Testis (tissue), 2 donors: ENCODE results near the gene XRCC1.

Source experiments
- POLR2A ChIP-seq: fragments of 450-650 bp; IDR thresholded peaks from one replicate; pipeline ENCODE4 v1.6.1; 2017; ENCODE audit warnings: antibody characterized with exemption, mild to moderate bottlenecking, moderate library complexity
- TF ChIP-seq, protein P1 (sequence below), 3 experiments: fragments of 450-650 bp in 2 of 3; fragments of 200-600 bp in 1 of 3; sonication (generic) in 1 of 3; IDR thresholded peaks; one replicate each; pipeline ENCODE4 v1.5.1; 2016 to 2019; ENCODE audit warnings: antibody characterized with exemption in 3 of 3, mild to moderate bottlenecking in 2 of 3, moderate library complexity in 1 of 3

DNA sequence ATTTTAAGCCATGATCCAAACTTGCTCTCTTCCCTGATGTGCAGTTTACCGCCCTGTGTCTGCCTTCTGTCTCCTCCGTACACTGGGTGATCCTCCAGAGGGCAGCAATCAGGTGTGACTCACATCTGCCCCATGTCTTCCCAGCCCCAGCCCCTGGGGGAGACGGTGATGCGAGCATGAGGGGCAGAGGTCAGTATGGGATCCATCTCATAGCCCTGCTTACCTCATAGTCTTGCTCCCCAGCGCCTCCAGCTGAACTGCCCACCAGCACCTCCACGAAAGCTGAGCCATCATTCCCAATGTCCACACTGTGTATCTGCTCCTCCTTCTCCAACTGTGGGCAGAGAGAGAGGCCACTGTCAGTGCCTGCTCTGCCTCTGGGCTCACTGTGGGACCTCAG, 14.6 kb downstream of the XRCC1 start:
- TF ChIP-seq, protein P1, sequence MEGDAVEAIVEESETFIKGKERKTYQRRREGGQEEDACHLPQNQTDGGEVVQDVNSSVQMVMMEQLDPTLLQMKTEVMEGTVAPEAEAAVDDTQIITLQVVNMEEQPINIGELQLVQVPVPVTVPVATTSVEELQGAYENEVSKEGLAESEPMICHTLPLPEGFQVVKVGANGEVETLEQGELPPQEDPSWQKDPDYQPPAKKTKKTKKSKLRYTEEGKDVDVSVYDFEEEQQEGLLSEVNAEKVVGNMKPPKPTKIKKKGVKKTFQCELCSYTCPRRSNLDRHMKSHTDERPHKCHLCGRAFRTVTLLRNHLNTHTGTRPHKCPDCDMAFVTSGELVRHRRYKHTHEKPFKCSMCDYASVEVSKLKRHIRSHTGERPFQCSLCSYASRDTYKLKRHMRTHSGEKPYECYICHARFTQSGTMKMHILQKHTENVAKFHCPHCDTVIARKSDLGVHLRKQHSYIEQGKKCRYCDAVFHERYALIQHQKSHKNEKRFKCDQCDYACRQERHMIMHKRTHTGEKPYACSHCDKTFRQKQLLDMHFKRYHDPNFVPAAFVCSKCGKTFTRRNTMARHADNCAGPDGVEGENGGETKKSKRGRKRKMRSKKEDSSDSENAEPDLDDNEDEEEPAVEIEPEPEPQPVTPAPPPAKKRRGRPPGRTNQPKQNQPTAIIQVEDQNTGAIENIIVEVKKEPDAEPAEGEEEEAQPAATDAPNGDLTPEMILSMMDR (IDR thresholded peaks at IDR 0.05) = no peak
- no peak for TF ChIP-seq POLR2A
